Measurements from ENCODE around the gene MAML3. TPM values are rescaled to one million over a fixed set of nuclear protein-coding genes. Genes with fewer than 3 reads are reported as not detected.
A peak's percentile ranks its signal among the peaks of the same experiment; 100 is the strongest.

MAML3 gene
- total and polyA plus RNA-seq, 2 of the 13 experiments (the other 11 are each of a cell fraction or from before 2014, with no cell fraction given): 0.05 to 0.13 TPM

DNA sequence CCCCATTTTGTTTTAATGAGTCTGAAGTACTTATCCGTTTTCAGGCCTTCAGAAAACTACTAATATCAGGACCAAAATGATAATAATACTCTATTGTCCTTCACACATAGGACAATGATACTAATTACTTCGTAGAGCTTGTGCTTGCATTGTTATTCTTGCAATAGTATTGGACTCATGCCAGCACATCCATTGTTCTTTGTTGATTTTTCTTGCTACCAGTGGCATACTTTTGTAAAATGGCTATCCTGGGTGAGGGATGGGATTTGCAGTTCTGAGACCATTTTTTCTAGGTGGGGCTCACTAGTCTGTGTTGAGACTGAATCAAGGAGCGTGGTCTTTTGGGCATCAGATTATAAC, 195.3 kb downstream of the MAML3 start:
- Histone ChIP-seq H3K79me2 (ENCODE audit: insufficient read depth, low read length) (no peaks in the 10 kb centered on the region), H4K20me1 (ENCODE audit: insufficient read depth, low read length) (no peaks in the 10 kb centered on the region), H3K27ac (ENCODE audit: extremely low read length, insufficient read depth, low read length) (no peak overlapping the region), H3K4me2 (ENCODE audit: low read depth, low read length) (no peak overlapping the region), H3K4me3 (replicated peaks in 1 of 3; ENCODE audit: insufficient read depth in 1 of 3, low read depth in 2 of 3, low read length in 3 of 3) (no peak overlapping the region), H3K9ac (ENCODE audit: insufficient read depth, low read depth, low read length) (no peak overlapping the region), H2AFZ (ENCODE audit: low read length) (no peak overlapping the region), H3K9me3 (ENCODE audit: low read length) (no peaks in the 10 kb centered on the region), H3K27me3 (ENCODE audit: control insufficient read depth in 1 of 2, insufficient read depth in 2 of 2, low read length in 2 of 2) (no peaks in the 10 kb centered on the region; a peak in 1 of 5 replicates), H3K36me3 (replicated peaks in 1 of 2; ENCODE audit: control insufficient read depth in 1 of 2, insufficient read depth in 2 of 2, low read length in 2 of 2) (no peaks in the 10 kb centered on the region), H3K4me1 (ENCODE audit: insufficient read depth, low read length) (no peaks in the 10 kb centered on the region)
- DNase-seq (ENCODE audit: low spot score) (no peak), FAIRE-seq (no peak), ATAC-seq (no peak)
- TF ChIP-seq SOX13 (IDR thresholded peaks at IDR 0.05) (no peak), SOX13 (CRISPR knock-in tag; conservative IDR thresholded peaks at IDR 0.05 in 1 of 2, IDR thresholded peaks at IDR 0.05 in 1 of 2) (peak in 1 of 2 experiments; percentile 17; a peak in 1 of 4 replicates)
- TF ChIP-seq, protein P1, sequence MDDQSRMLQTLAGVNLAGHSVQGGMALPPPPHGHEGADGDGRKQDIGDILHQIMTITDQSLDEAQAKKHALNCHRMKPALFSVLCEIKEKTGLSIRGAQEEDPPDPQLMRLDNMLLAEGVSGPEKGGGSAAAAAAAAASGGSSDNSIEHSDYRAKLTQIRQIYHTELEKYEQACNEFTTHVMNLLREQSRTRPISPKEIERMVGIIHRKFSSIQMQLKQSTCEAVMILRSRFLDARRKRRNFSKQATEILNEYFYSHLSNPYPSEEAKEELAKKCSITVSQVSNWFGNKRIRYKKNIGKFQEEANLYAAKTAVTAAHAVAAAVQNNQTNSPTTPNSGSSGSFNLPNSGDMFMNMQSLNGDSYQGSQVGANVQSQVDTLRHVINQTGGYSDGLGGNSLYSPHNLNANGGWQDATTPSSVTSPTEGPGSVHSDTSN (CRISPR knock-in tag; IDR thresholded peaks at IDR 0.05; ENCODE audit: borderline replicate concordance): no peak
- BruUV-seq (replicated peaks): no TSS peak
- ChIA-PET CTCF (ENCODE audit: low intra/inter-chr PET ratio, low total read pairs) (no interaction called here), POLR2A (no interaction called here)
- WGBS (ENCODE audit: low lambda C conversion rate): 8% methylated on average over 3 of the region's 3 CpGs
- intact Hi-C loops (cut with micrococcal nuclease; ENCODE audit: unreplicated experiment) (no loop called here), in situ Hi-C loops (cut with HindIII; ENCODE audit: extremely low pct_ligation_motif_present, low pct_unique_long_range_greater_than_20kb) (no loop called here)

DNA sequence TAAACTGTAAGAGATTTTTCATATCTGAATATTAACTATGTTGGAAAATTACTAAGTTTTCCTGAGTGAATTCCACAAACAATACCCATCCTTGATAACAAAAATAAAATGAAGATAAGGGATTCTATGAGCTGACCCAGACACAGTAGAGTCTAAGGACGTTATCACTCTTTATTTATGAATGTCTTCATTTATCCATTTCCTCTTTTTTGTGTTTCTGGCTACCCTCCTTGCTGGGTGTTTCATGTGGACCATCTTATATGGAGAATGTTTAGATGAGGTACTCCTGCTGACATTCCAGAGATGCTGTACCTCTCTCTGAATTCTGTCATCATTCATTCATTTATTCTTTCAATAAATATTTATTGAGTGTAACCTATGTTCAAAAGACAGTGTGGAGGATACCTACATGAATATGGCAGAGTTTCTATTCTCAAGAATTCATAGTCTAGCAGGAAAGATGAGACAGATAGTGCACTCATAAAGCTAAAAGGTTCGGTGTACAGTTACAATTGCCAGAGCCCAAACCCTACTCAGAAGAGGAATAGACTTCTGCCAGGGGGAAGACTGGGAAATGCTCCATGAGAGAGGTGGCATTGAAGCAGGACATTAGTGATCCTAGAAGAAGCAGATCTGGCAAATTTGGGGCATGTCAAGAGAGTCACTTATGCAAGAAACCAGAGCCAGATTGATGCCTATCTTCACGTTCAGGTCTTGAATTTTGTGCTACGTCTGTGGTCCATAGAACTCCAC, 195.8 kb downstream of the MAML3 start:
- FAIRE-seq (no peak), ATAC-seq (no peak), DNase-seq (ENCODE audit: low spot score) (no peak)
- Histone ChIP-seq H2AFZ (ENCODE audit: low read length) (no peak overlapping the region), H3K27ac (ENCODE audit: extremely low read length, insufficient read depth, low read length) (no peak overlapping the region), H3K4me2 (ENCODE audit: low read depth, low read length) (no peak overlapping the region), H3K9ac (ENCODE audit: insufficient read depth, low read depth, low read length) (no peak overlapping the region), H4K20me1 (ENCODE audit: insufficient read depth, low read length) (no peaks in the 10 kb centered on the region), H3K27me3 (ENCODE audit: control insufficient read depth in 1 of 2, insufficient read depth in 2 of 2, low read length in 2 of 2) (no peaks in the 10 kb centered on the region; a peak in 1 of 5 replicates), H3K36me3 (replicated peaks in 1 of 2; ENCODE audit: control insufficient read depth in 1 of 2, insufficient read depth in 2 of 2, low read length in 2 of 2) (no peaks in the 10 kb centered on the region), H3K4me1 (ENCODE audit: insufficient read depth, low read length) (no peaks in the 10 kb centered on the region), H3K79me2 (ENCODE audit: insufficient read depth, low read length) (no peaks in the 10 kb centered on the region), H3K4me3 (replicated peaks in 1 of 3; ENCODE audit: insufficient read depth in 1 of 3, low read depth in 2 of 3, low read length in 3 of 3) (no peak overlapping the region), H3K9me3 (ENCODE audit: low read length) (no peaks in the 10 kb centered on the region)
- in situ Hi-C loops (cut with HindIII; ENCODE audit: extremely low pct_ligation_motif_present, low pct_unique_long_range_greater_than_20kb) (no loop called here), intact Hi-C loops (cut with micrococcal nuclease; ENCODE audit: unreplicated experiment) (no loop called here)
- no TSS peak for BruUV-seq (replicated peaks)
- whole genome bisulfite sequencing (ENCODE audit: low lambda C conversion rate): 7% methylated on average over 4 of the region's 4 CpGs
- CTCF ChIA-PET (ENCODE audit: low intra/inter-chr PET ratio, low total read pairs): no interaction called here
- POLR2A ChIA-PET: no interaction called here
- TF ChIP-seq DPF2 (CRISPR knock-in tag; IDR thresholded peaks at IDR 0.05; ENCODE audit: borderline replicate concordance, low read depth) (no peak), ZNF101 (CRISPR knock-in tag; IDR thresholded peaks at IDR 0.05; ENCODE audit: borderline replicate concordance, low read depth) (no peak), ZNF10 (CRISPR knock-in tag; IDR thresholded peaks at IDR 0.05; ENCODE audit: borderline replicate concordance, low read depth) (no peak), ATF7 (IDR thresholded peaks at IDR 0.05) (no peak), ATF7 (CRISPR knock-in tag; IDR thresholded peaks at IDR 0.05) (no peak), BCL6 (CRISPR knock-in tag; IDR thresholded peaks at IDR 0.05) (no peak), MBD4 (IDR thresholded peaks at IDR 0.05; ENCODE audit: borderline replicate concordance, low read length) (no peak), RCOR2 (CRISPR knock-in tag; IDR thresholded peaks at IDR 0.05) (no peak)
- TF ChIP-seq, protein P2, sequence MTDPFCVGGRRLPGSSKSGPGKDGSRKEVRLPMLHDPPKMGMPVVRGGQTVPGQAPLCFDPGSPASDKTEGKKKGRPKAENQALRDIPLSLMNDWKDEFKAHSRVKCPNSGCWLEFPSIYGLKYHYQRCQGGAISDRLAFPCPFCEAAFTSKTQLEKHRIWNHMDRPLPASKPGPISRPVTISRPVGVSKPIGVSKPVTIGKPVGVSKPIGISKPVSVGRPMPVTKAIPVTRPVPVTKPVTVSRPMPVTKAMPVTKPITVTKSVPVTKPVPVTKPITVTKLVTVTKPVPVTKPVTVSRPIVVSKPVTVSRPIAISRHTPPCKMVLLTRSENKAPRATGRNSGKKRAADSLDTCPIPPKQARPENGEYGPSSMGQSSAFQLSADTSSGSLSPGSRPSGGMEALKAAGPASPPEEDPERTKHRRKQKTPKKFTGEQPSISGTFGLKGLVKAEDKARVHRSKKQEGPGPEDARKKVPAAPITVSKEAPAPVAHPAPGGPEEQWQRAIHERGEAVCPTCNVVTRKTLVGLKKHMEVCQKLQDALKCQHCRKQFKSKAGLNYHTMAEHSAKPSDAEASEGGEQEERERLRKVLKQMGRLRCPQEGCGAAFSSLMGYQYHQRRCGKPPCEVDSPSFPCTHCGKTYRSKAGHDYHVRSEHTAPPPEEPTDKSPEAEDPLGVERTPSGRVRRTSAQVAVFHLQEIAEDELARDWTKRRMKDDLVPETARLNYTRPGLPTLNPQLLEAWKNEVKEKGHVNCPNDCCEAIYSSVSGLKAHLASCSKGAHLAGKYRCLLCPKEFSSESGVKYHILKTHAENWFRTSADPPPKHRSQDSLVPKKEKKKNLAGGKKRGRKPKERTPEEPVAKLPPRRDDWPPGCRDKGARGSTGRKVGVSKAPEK (CRISPR knock-in tag; IDR thresholded peaks at IDR 0.05; ENCODE audit: borderline replicate concordance): no peak
- TF ChIP-seq, protein P3, sequence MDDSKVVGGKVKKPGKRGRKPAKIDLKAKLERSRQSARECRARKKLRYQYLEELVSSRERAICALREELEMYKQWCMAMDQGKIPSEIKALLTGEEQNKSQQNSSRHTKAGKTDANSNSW (CRISPR knock-in tag; IDR thresholded peaks at IDR 0.05; ENCODE audit: borderline replicate concordance): no peak

All from HepG2 (cell line).